Measurements from ENCODE around the gene SPEN. TPM values are rescaled to one million over a fixed set of nuclear protein-coding genes. Genes with fewer than 3 reads are reported as not detected.
"Not testable (repeated sequence)": the region's sequence is repeated elsewhere in the genome, so short reads cannot be mapped to it uniquely, and the experiment has no call there.

The SPEN gene
- polyA plus RNA-seq, 1 donor = 38.3 TPM

- no peak for DNase-seq
These were observed 53.3 kb downstream of the SPEN start for GRCh38 chr1:15900662-15901279.

GRCh38 chr1:15902882-15903281 is 55.4 kb downstream of the SPEN start:
- DNase-seq = no peak

GRCh38 chr1:15908597-15908996 is 61.1 kb downstream of the SPEN start:
- DNase-seq = no peak

GRCh38 chr1:15911141-15911540 is 63.6 kb downstream of the SPEN start:
- DNase-seq = no peak

- no peak for DNase-seq
These were observed 64.4 kb downstream of the SPEN start for GRCh38 chr1:15911927-15912326.

- not testable (repeated sequence) for DNase-seq
These were observed 66.1 kb downstream of the SPEN start for GRCh38 chr1:15913607-15914006.

- DNase-seq = no peak
These were observed 68.5 kb downstream of the SPEN start for GRCh38 chr1:15915991-15916390.

GRCh38 chr1:15916417-15916816 is 68.9 kb downstream of the SPEN start:
- no peak for DNase-seq

GRCh38 chr1:15916916-15917315 is 69.4 kb downstream of the SPEN start:
- no peak for DNase-seq

- DNase-seq = no peak
These were observed 71.6 kb downstream of the SPEN start for GRCh38 chr1:15918962-15919715.

- no peak for DNase-seq
These were observed 75.7 kb downstream of the SPEN start for GRCh38 chr1:15923241-15923640.

GRCh38 chr1:15926448-15926847 is 78.9 kb downstream of the SPEN start:
- not testable (repeated sequence) for DNase-seq

GRCh38 chr1:15928971-15929965 is 81.8 kb downstream of the SPEN start:
- no peak for DNase-seq

GRCh38 chr1:15931401-15931800 is 83.9 kb downstream of the SPEN start:
- no peak for DNase-seq

GRCh38 chr1:15931884-15932283 is 84.4 kb downstream of the SPEN start:
- DNase-seq = no peak

- no peak for DNase-seq
These were observed 85.1 kb downstream of the SPEN start for GRCh38 chr1:15932612-15933011.

- DNase-seq = no peak
These were observed 86.2 kb downstream of the SPEN start for GRCh38 chr1:15933684-15934083.

GRCh38 chr1:15934211-15935055 is 86.9 kb downstream of the SPEN start:
- DNase-seq = no peak

- no peak for DNase-seq
These were observed 87.8 kb downstream of the SPEN start for GRCh38 chr1:15935056-15935950.

GRCh38 chr1:15936025-15936424 is 88.5 kb downstream of the SPEN start:
- DNase-seq = no peak

- DNase-seq = no peak
These were observed 89.6 kb downstream of the SPEN start for GRCh38 chr1:15937146-15937545.

Data from hindlimb muscle (tissue), 1 donor.